Kidney epithelial cell (primary cell): Measurements from ENCODE around the gene ELFN2. TPM values are rescaled to one million over a fixed set of nuclear protein-coding genes. Genes with fewer than 3 reads are reported as not detected.

Experiments
- DNase-seq: peaks from one replicate; pipeline ENCODE4 v3.0.0-alpha.2; 2010; ENCODE audit warnings: low read depth
- H3K27me3 ChIP-seq: 2 replicates; pipeline ENCODE4 v1.6.0; 2011; ENCODE audit warnings: low read length; ENCODE audit not compliant: control insufficient read depth, insufficient read depth
- H3K36me3 ChIP-seq: 2 replicates; pipeline ENCODE4 v1.5.1; 2011; ENCODE audit warnings: low read length; ENCODE audit not compliant: control insufficient read depth, insufficient read depth
- H3K4me3 ChIP-seq: 2 replicates; pipeline ENCODE4 v1.5.1; 2011; ENCODE audit warnings: low read depth, mild to moderate bottlenecking, control low read depth, low read length
- CTCF ChIP-seq: IDR thresholded peaks from 2 replicates; pipeline ENCODE4 v1.5.1; 2011; ENCODE audit warnings: mild to moderate bottlenecking, moderate library complexity, low read length, control low read depth, inconsistent platforms; ENCODE audit not compliant: insufficient read depth, poor library complexity, severe bottlenecking
- total RNA-seq: library from RNA; depleted of rRNA; stranded (reverse); fragments of >200 nt; gene quantifications from 2 replicates; pipeline ENCODE4 v1.2.3, GENCODE V29; 2015

The ELFN2 gene
- total RNA-seq, 1 donor from 2014 or later = 0.96 TPM

GRCh38 chr22:37352481-37352880, 74.8 kb downstream of the ELFN2 start:
- no peaks in the 10 kb centered on the region for H3K36me3 ChIP-seq
- no peak for DNase-seq
- no peak overlapping the region for H3K4me3 ChIP-seq
- no peaks in the 10 kb centered on the region for H3K27me3 ChIP-seq
- no peak for TF ChIP-seq CTCF

GRCh38 chr22:37351232-37351631, 76.0 kb downstream of the ELFN2 start:
- no peak for DNase-seq
- TF ChIP-seq CTCF = peak; percentile 12
- Histone ChIP-seq H3K27me3 (no peaks in the 10 kb centered on the region), H3K36me3 (no peaks in the 10 kb centered on the region), H3K4me3 (no peak overlapping the region)

GRCh38 chr22:37349043-37349814, 78.0 kb downstream of the ELFN2 start:
- no peak for DNase-seq
- no peak for TF ChIP-seq CTCF
- no peaks in the 10 kb centered on the region for H3K36me3 ChIP-seq
- H3K27me3 ChIP-seq = no peaks in the 10 kb centered on the region
- H3K4me3 ChIP-seq = no peak overlapping the region

- no peak for TF ChIP-seq CTCF
- no peaks in the 10 kb centered on the region for H3K27me3 ChIP-seq
- no peak for DNase-seq
- H3K36me3 ChIP-seq = no peaks in the 10 kb centered on the region
- H3K4me3 ChIP-seq = no peak overlapping the region
Measured at GRCh38 chr22:37346505-37346895, 80.8 kb downstream of the ELFN2 start.

- no peak for DNase-seq
- Histone ChIP-seq H3K36me3 (no peaks in the 10 kb centered on the region), H3K27me3 (peaks cover 4% of the 10 kb centered on the region), H3K4me3 (no peak overlapping the region)
- no peak for TF ChIP-seq CTCF
Measured at GRCh38 chr22:37345863-37346504, 81.3 kb downstream of the ELFN2 start.
